Stomach (tissue), 9 donors: ENCODE data around the gene PSMB8. TPM values are rescaled to one million over a fixed set of nuclear protein-coding genes. Genes with fewer than 3 reads are reported as not detected.
A peak's percentile ranks its signal among the peaks of the same experiment; 100 is the strongest.

Experiments
- DNase-seq, 2 donors: peaks; one replicate each; pipeline versions ENCODE4 v3.0.0 to v3.0.0-alpha.2; 2013 to 2019
- H3K27ac ChIP-seq, 5 donors: fragments of 200-600 bp in 4 of 5; sonication (generic) in 4 of 5; one replicate each; pipeline ENCODE4 v1.5.1; 2013 to 2019; ENCODE audit warnings: mild to moderate bottlenecking in 1 of 5, moderate library complexity in 1 of 5
- H3K27me3 ChIP-seq, 3 donors: fragments of 200-600 bp; sonication (generic); one replicate each; pipeline ENCODE4 v1.5.1; 2017 to 2019; ENCODE audit warnings: mixed run types in 1 of 3
- H3K36me3 ChIP-seq, 4 donors: fragments of 200-600 bp; sonication (generic); 1 replicate in 3 of 4; 2 replicates in 1 of 4; pipeline ENCODE4 v1.5.1; 2016 to 2019
- H3K4me1 ChIP-seq, 4 donors: fragments of 200-600 bp; sonication (generic); one replicate each; pipeline ENCODE4 v1.5.1; 2016 to 2019
- H3K4me3 ChIP-seq, 4 donors: fragments of 200-600 bp; sonication (generic) in 3 of 4; one replicate each; pipeline ENCODE4 v1.5.1; 2016 to 2019; ENCODE audit warnings: mild to moderate bottlenecking in 1 of 4
- H3K9me3 ChIP-seq, 4 donors: fragments of 200-600 bp; sonication (generic); one replicate each; pipeline ENCODE4 v1.5.1; 2016 to 2019
- EP300 ChIP-seq: sonication (generic); formaldehyde crosslinking; IDR thresholded peaks from one replicate; pipeline ENCODE4 v1.6.1; 2017; ENCODE audit warnings: antibody characterized with exemption
- POLR2A ChIP-seq, 4 donors: fragments of 450-650 bp; IDR thresholded peaks; one replicate each; pipeline ENCODE4 v1.6.1; 2016; ENCODE audit warnings: antibody characterized with exemption in 4 of 4, control low read depth in 2 of 4, mild to moderate bottlenecking in 1 of 4, moderate library complexity in 1 of 4
- POLR2AphosphoS5 ChIP-seq, 3 donors: sonication (generic); formaldehyde crosslinking; IDR thresholded peaks; one replicate each; pipeline ENCODE4 v1.6.1; 2016; ENCODE audit warnings: antibody characterized with exemption in 3 of 3
- WGBS, 5 donors: extraction: QIAGEN DNeasy Blood & Tissue Kit in 3 of 5; methylation state at CpG; one replicate each; pipeline versions ENCODE4 v1.1.5 to v1.1.7; 2013 to 2018; 5-methylcytosine and 5-hydroxymethylcytosine counted together
- intact Hi-C: fragments of 100-400 bp; cut with DNase I; formaldehyde crosslinking; loops from one replicate; pipeline ENCODE4 v1.15.1; 2023; ENCODE audit warnings: low total_unique reads
- polyA plus RNA-seq, 3 donors: library from polyadenylated mRNA; stranded (reverse); fragments of 200-250 nt; gene quantifications; one replicate each; pipeline ENCODE4 v1.2.3, GENCODE V29; 2013
- total RNA-seq, 5 donors: library from RNA; depleted of rRNA; stranded (reverse); fragments of >200 nt; gene quantifications; one replicate each; pipeline versions ENCODE4 v1.1.0 to v1.2.3, GENCODE V29; 2014 to 2016
- TF ChIP-seq, protein P1 (sequence below), 7 experiments: fragments of 450-650 bp in 4 of 7; fragments of 200-600 bp in 3 of 7; sonication (generic) in 3 of 7; IDR thresholded peaks; one replicate each; pipeline ENCODE4 v1.5.1; 2016 to 2019; ENCODE audit warnings: antibody characterized with exemption in 7 of 7, control low read depth in 2 of 7, mild to moderate bottlenecking in 1 of 7
- donor health status: healthy with polysubstance abuse.
- donor health status: Bipolar disorder and iron deficiency.
- donor health status: healthy.

Gene PSMB8
- total and polyA plus RNA-seq, 8 donors: 2.7 to 177 (median 25.4) TPM

DNA sequence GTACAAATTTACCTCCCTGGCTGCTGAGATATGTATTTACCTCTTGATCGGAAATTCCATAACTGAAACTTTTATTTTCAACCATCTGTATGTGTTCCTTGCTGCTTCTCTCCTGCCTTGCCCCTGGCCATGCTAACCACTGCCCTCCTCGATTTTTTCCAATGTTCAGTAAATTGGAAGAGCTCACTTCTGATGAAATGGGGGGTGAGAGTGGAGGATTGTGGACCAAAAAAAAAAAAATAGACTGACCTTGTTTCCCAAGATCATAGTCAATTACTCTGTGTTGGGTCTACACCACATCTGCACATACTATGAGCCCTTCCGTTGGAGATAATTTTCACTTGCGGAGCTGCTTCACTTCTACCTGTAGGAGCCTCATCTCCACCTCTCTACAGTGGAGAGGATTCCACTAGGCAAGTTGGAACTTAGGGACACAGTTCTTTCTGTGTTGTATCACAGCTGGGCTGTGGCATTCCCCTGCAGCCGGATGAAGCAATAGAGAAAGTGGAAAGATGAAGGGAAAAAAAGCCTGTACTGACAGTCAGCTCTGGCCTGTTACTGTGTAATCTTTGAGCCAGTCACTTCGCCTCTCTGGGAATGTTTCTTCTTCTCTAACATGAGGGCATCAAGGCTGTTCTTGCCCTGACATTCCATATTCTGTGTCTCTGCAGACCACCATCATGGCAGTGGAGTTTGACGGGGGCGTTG lies 11.8 kb upstream of the PSMB8 start:
- Histone ChIP-seq H3K4me3 (peak overlapping the region in 2 of 4 donors; percentile 76 to 87), H3K9me3 (no peaks in the 10 kb centered on the region), H3K4me1 (peaks cover 19 to 44% (median 39%) of the 10 kb centered on the region in 4 donors), H3K27me3 (no peaks in the 10 kb centered on the region), H3K27ac (peak overlapping the region in 3 of 5 donors; percentile 97 to 99 (median 99)), H3K36me3 (peaks cover 11 to 62% (median 44%) of the 10 kb centered on the region in 4 donors)
- TF ChIP-seq, protein P1, sequence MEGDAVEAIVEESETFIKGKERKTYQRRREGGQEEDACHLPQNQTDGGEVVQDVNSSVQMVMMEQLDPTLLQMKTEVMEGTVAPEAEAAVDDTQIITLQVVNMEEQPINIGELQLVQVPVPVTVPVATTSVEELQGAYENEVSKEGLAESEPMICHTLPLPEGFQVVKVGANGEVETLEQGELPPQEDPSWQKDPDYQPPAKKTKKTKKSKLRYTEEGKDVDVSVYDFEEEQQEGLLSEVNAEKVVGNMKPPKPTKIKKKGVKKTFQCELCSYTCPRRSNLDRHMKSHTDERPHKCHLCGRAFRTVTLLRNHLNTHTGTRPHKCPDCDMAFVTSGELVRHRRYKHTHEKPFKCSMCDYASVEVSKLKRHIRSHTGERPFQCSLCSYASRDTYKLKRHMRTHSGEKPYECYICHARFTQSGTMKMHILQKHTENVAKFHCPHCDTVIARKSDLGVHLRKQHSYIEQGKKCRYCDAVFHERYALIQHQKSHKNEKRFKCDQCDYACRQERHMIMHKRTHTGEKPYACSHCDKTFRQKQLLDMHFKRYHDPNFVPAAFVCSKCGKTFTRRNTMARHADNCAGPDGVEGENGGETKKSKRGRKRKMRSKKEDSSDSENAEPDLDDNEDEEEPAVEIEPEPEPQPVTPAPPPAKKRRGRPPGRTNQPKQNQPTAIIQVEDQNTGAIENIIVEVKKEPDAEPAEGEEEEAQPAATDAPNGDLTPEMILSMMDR (IDR thresholded peaks at IDR 0.05): no peak
- TF ChIP-seq EP300: no peak
- no peak for TF ChIP-seq POLR2A (IDR thresholded peaks at IDR 0.05)
- TF ChIP-seq POLR2AphosphoS5 (IDR thresholded peaks at IDR 0.05): no peak
- intact Hi-C loops: no loop called here
- no peak for DNase-seq
- 79 to 82% (median 80%) methylated on average over 8 of the region's 8 CpGs for WGBS, 5 donors

GRCh38 chr6:32854376-32855178 lies 10.7 kb upstream of the PSMB8 start:
- H3K36me3 ChIP-seq: peaks cover 18 to 62% (median 48%) of the 10 kb centered on the region in 4 donors
- H3K27me3 ChIP-seq: no peaks in the 10 kb centered on the region
- intact Hi-C loops: no loop called here
- peak overlapping the region; percentile 58 to 94 (median 82) for H3K4me3 ChIP-seq
- peak overlapping the region; percentile 90 to 99 (median 99) for H3K27ac ChIP-seq
- H3K4me1 ChIP-seq: peaks cover 19 to 54% (median 42%) of the 10 kb centered on the region in 4 donors
- no peaks in the 10 kb centered on the region for H3K9me3 ChIP-seq
- 11 to 17% (median 15%) methylated on average over 23 to 24 of the region's 24 CpGs for WGBS, 5 donors
- TF ChIP-seq POLR2AphosphoS5 (IDR thresholded peaks at IDR 0.05): no peak
- no peak for TF ChIP-seq EP300
- TF ChIP-seq POLR2A (IDR thresholded peaks at IDR 0.05): no peak
- TF ChIP-seq, protein P1 (IDR thresholded peaks at IDR 0.05): no peak
- peak; percentile 59 to 77 for DNase-seq

DNA sequence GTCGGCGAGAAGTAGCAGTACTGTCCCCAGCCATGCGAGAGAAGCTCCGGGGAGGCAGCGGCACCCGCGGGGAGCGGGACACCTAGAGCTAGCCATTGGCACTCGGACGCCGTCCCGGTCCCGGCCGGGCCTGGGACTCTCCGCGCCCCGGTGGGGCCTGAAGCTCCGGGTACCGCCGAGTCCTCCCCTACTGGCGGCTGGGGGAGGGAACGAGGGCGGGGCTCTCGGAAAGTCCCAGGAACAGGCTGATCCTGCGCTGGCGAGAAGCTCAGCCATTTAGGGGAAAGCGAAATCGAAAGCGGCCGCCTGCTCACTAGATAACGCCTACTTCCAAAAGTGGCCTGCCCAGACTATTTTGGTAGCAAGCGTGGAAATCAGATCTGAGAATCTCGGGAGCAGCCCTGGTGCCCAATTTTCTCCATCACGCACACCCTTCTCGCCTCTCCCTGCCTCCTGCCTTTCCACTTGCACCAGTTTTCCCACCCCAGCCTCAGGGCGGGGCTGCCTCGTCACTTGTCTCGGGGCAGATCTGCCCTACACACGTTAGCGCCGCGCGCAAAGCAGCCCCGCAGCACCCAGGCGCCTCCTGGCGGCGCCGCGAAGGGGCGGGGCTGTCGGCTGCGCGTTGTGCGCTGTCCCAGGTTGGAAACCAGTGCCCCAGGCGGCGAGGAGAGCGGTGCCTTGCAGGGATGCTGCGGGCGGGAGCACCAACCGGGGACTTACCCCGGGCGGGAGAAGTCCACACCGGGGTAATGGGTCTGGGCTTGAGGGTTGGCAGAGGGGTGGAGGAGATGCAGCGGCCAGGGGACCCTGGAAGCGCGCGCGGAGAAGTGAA lies 9.9 kb upstream of the PSMB8 start, which contains the start of the genes PSMB9 and TAP1:
TSS of gene PSMB9 (plus strand) at position 652 of the 835 bp plus-strand sequence. CDS start at position 690, 38 bp downstream.
TSS of gene TAP1 (minus strand) at position 164 of the 835 bp plus-strand sequence. CDS start at position 96, 68 bp downstream.
- Histone ChIP-seq H3K4me1 (peaks cover 19 to 56% (median 43%) of the 10 kb centered on the region in 4 donors), H3K4me3 (peak within 1 kb of the TSS; percentile 58 to 94 (median 82)), H3K27me3 (no peaks in the 10 kb centered on the region), H3K9me3 (no peaks in the 10 kb centered on the region), H3K27ac (peak within 1 kb of the TSS; percentile 90 to 99 (median 99)), H3K36me3 (peaks cover 19 to 62% (median 48%) of the 10 kb centered on the region in 4 donors)
- TF ChIP-seq, protein P1 (IDR thresholded peaks at IDR 0.05): peak in 5 of 7 experiments; percentile 66 to 93 (median 87)
- TF ChIP-seq POLR2A (IDR thresholded peaks at IDR 0.05) (peak in 1 of 4 donors; percentile 67), POLR2AphosphoS5 (IDR thresholded peaks at IDR 0.05) (peak; percentile 86 to 94 (median 92)), EP300 (peak; percentile 82)
- DNase-seq: peak; percentile 96 to 97
- WGBS, 5 donors: 0% methylated on average over 46 to 68 of the region's 68 CpGs
- intact Hi-C loops: no loop called here
